GM12878 (cell line): Measurements from ENCODE around the gene C22orf15.

ENCODE experiments used
- CHD1 ChIP-seq: IDR thresholded peaks from 2 replicates; pipeline ENCODE4 v1.6.1; 2012; ENCODE audit warnings: low read depth, low read length, improper control_type of control experiment
- CTCF ChIP-seq, 3 experiments: IDR thresholded peaks in 2 of 3; conservative IDR thresholded peaks in 1 of 3; 2 replicates each; pipeline ENCODE4 v1.5.1; 2011; ENCODE audit warnings: low read depth in 3 of 3, low read length in 3 of 3, mild to moderate bottlenecking in 3 of 3, control low read depth in 2 of 3, moderate library complexity in 2 of 3, inconsistent platforms in 1 of 3, mixed read lengths in 1 of 3; ENCODE audit not compliant: control insufficient read depth in 2 of 3, insufficient read depth in 1 of 3; ENCODE audit errors: extremely low read depth in 1 of 3
- EED ChIP-seq: sonication (generic); IDR thresholded peaks from 2 replicates; pipeline ENCODE4 v1.6.1; 2016; ENCODE audit warnings: antibody characterized with exemption, low read depth
- HCFC1 ChIP-seq: fragments of 150-350 bp; IDR thresholded peaks from 2 replicates; pipeline ENCODE4 v1.6.1; 2014; ENCODE audit warnings: low read length
- JUND ChIP-seq: IDR thresholded peaks from 2 replicates; pipeline ENCODE4 v1.6.1; 2012; ENCODE audit warnings: low read depth, mild to moderate bottlenecking, low read length, improper control_type of control experiment, moderate library complexity
- MAX ChIP-seq: IDR thresholded peaks from 2 replicates; pipeline ENCODE4 v1.6.1; 2012; ENCODE audit warnings: low read depth, low read length, improper control_type of control experiment
- NBN ChIP-seq: fragments of 450-650 bp; IDR thresholded peaks from 2 replicates; pipeline ENCODE4 v1.6.1; 2016
- NR2F1 ChIP-seq: fragments of 450-650 bp; conservative IDR thresholded peaks from 2 replicates; pipeline ENCODE4 v1.6.1; 2017; ENCODE audit warnings: mild to moderate bottlenecking
- POLR2A ChIP-seq: IDR thresholded peaks from 2 replicates; pipeline ENCODE4 v1.6.1; 2011; ENCODE audit warnings: low read depth, mild to moderate bottlenecking, low read length
- SREBF1 ChIP-seq: IDR thresholded peaks from 2 replicates; pipeline ENCODE4 v1.6.1; 2012; ENCODE audit warnings: mild to moderate bottlenecking, low read length
- ZSCAN29 ChIP-seq: fragments of 450-650 bp; IDR thresholded peaks from 2 replicates; pipeline ENCODE4 v1.6.1; 2017; ENCODE audit warnings: mild to moderate bottlenecking, moderate library complexity
- ZZZ3 ChIP-seq: IDR thresholded peaks from 2 replicates; pipeline ENCODE4 v1.6.1; 2011; ENCODE audit warnings: low read depth; ENCODE audit not compliant: control insufficient read depth, insufficient read length
- TF ChIP-seq, protein P1 (sequence below): IDR thresholded peaks from 2 replicates; pipeline ENCODE4 v1.6.1; 2012; ENCODE audit warnings: low read depth, low read length, improper control_type of control experiment
- TF ChIP-seq, protein P2 (sequence below): IDR thresholded peaks from 2 replicates; pipeline ENCODE4 v1.6.1; 2012; ENCODE audit warnings: low read length, inconsistent platforms

DNA sequence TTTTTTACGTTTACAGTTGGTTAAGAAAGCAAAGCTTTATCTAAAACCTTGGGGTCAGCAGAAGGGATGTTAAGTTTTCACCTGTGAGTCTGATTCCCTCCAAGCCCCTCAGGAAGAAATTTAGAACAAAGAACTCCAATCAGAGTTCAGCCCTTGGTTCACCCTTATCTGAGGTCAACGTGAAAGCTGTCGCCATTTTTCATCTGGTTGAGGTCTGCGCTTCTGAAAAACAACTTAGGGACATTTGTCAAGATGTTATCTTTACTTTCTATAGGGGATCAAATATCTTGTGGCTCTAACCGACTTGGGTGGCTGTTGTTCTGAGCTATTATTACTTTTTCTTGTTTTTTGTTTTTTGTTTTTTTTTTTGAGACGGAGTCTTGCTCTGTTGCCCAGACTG, 41.9 kb upstream of the C22orf15 start:
- TF ChIP-seq CTCF (IDR thresholded peaks at IDR 0.05 in 2 of 3, conservative IDR thresholded peaks at IDR 0.05 in 1 of 3; ENCODE audit: control insufficient read depth in 2 of 3, extremely low read depth in 1 of 3, insufficient read depth in 1 of 3, low read depth in 3 of 3, low read length in 3 of 3), result no peak
- TF ChIP-seq NR2F1, result no peak
- TF ChIP-seq MAX, result no peak
- TF ChIP-seq NBN, result no peak
- TF ChIP-seq ZZZ3, result no peak
- TF ChIP-seq EED, result no peak
- no peak for TF ChIP-seq JUND
- no peak for TF ChIP-seq CHD1
- TF ChIP-seq ZSCAN29, result no peak
- TF ChIP-seq, protein P1, sequence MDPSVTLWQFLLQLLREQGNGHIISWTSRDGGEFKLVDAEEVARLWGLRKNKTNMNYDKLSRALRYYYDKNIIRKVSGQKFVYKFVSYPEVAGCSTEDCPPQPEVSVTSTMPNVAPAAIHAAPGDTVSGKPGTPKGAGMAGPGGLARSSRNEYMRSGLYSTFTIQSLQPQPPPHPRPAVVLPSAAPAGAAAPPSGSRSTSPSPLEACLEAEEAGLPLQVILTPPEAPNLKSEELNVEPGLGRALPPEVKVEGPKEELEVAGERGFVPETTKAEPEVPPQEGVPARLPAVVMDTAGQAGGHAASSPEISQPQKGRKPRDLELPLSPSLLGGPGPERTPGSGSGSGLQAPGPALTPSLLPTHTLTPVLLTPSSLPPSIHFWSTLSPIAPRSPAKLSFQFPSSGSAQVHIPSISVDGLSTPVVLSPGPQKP, result no peak
- TF ChIP-seq, protein P2, sequence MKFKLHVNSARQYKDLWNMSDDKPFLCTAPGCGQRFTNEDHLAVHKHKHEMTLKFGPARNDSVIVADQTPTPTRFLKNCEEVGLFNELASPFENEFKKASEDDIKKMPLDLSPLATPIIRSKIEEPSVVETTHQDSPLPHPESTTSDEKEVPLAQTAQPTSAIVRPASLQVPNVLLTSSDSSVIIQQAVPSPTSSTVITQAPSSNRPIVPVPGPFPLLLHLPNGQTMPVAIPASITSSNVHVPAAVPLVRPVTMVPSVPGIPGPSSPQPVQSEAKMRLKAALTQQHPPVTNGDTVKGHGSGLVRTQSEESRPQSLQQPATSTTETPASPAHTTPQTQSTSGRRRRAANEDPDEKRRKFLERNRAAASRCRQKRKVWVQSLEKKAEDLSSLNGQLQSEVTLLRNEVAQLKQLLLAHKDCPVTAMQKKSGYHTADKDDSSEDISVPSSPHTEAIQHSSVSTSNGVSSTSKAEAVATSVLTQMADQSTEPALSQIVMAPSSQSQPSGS, result no peak
- no peak for TF ChIP-seq POLR2A
- TF ChIP-seq SREBF1, result no peak
- TF ChIP-seq HCFC1, result no peak
